H1 (cell line): ENCODE measurements around the gene CYP26C1. TPM values are rescaled to one million over a fixed set of nuclear protein-coding genes. Genes with fewer than 3 reads are reported as not detected.

ENCODE experiments used
- CTCF ChIA-PET: fragments of 300-600 bp; sonication (Branson Sonifier 250); formaldehyde crosslinking; loops from one replicate; lab custom pipeline; 2021; ENCODE audit not compliant: partially characterized antibody; lab: Charles Lee
- POLR2A ChIA-PET: fragments of 300-600 bp; sonication (Branson Sonifier 250); formaldehyde crosslinking; loops from one replicate; lab custom pipeline; 2021; ENCODE audit warnings: inconsistent platforms; ENCODE audit not compliant: partially characterized antibody; lab: Charles Lee
- DNase-seq, 2 experiments: peaks; one replicate each; pipeline versions ENCODE4 v3.0.0 to v3.0.0-alpha.2; 2010 to 2022; ENCODE audit warnings: low spot score in 2 of 2, low read depth in 1 of 2, mixed read lengths in 1 of 2
- FAIRE-seq: peaks from 2 replicates; lab custom pipeline; 2011; peaks lifted over from hg19 to GRCh38; lab: Jason Lieb, UNC
- H2AFZ ChIP-seq: 2 replicates; pipeline ENCODE4 v1.8.1; 2012; ENCODE audit warnings: low read length, inconsistent platforms
- H2AK5ac ChIP-seq: 2 replicates; pipeline ENCODE4 v1.6.1; 2013; ENCODE audit warnings: low read depth, low read length
- H2BK120ac ChIP-seq: replicated peaks from 2 replicates; pipeline ENCODE3; 2013; ENCODE audit warnings: low read depth, low read length, inconsistent platforms
- H2BK12ac ChIP-seq: 2 replicates; pipeline ENCODE4 v1.6.1; 2013; ENCODE audit warnings: low read depth, low read length
- H2BK15ac ChIP-seq: 2 replicates; pipeline ENCODE4 v1.6.1; 2013; ENCODE audit warnings: low read length
- H2BK20ac ChIP-seq: 2 replicates; pipeline ENCODE4 v1.6.1; 2013; ENCODE audit warnings: low read length
- H2BK5ac ChIP-seq: 2 replicates; pipeline ENCODE4 v1.6.1; 2013; ENCODE audit warnings: low read depth, low read length
- H3K14ac ChIP-seq: 2 replicates; pipeline ENCODE4 v1.6.1; 2013; ENCODE audit warnings: inconsistent platforms; ENCODE audit not compliant: insufficient read length
- H3K18ac ChIP-seq: 2 replicates; pipeline ENCODE4 v1.6.1; 2013; ENCODE audit warnings: low read length; ENCODE audit errors: extremely low read depth
- H3K23ac ChIP-seq: 2 replicates; pipeline ENCODE4 v1.6.1; 2013; ENCODE audit warnings: inconsistent platforms; ENCODE audit not compliant: insufficient read length
- H3K23me2 ChIP-seq: 2 replicates; pipeline ENCODE4 v1.6.1; 2013; ENCODE audit warnings: low read depth, low read length
- H3K27ac ChIP-seq: 2 replicates; pipeline ENCODE4 v1.6.1; 2011; ENCODE audit warnings: low read depth, low read length, inconsistent platforms
- H3K27me3 ChIP-seq, 4 experiments: replicated peaks in 1 of 4; 1 replicate in 1 of 4; 2 replicates in 3 of 4; pipeline versions ENCODE4 v1.6.1 to v1.8.1; 2011 to 2013; ENCODE audit warnings: low read length in 3 of 4, mild to moderate bottlenecking in 3 of 4, inconsistent platforms in 2 of 4, mixed read lengths in 2 of 4, moderate library complexity in 1 of 4; ENCODE audit not compliant: control insufficient read depth in 3 of 4, insufficient read depth in 3 of 4; ENCODE audit errors: extremely low read depth in 1 of 4
- H3K36me3 ChIP-seq, 4 experiments: 2 replicates each; pipeline versions ENCODE4 v1.6.1 to v1.8.1; 2011 to 2013; ENCODE audit warnings: mild to moderate bottlenecking in 4 of 4, low read length in 3 of 4, moderate library complexity in 2 of 4, control low read depth in 1 of 4, inconsistent platforms in 1 of 4; ENCODE audit not compliant: insufficient read depth in 4 of 4, control insufficient read depth in 2 of 4
- H3K4ac ChIP-seq: replicated peaks from 2 replicates; pipeline ENCODE3; 2013; ENCODE audit warnings: low read length, low read depth, mixed read lengths, inconsistent platforms; ENCODE audit not compliant: insufficient read length
- H3K4me1 ChIP-seq, 4 experiments: replicated peaks in 1 of 4; 1 replicate in 1 of 4; 2 replicates in 3 of 4; pipeline versions ENCODE4 v1.6.1 to v1.8.1; 2011 to 2013; ENCODE audit warnings: low read length in 3 of 4, inconsistent platforms in 2 of 4, mixed read lengths in 1 of 4; ENCODE audit not compliant: insufficient read depth in 4 of 4, control insufficient read depth in 3 of 4
- H3K4me2 ChIP-seq, 2 experiments: 2 replicates each; pipeline versions ENCODE4 v1.6.1 to v1.8.1; 2011 to 2013; ENCODE audit warnings: low read depth in 2 of 2, low read length in 2 of 2, control low read depth in 1 of 2, inconsistent platforms in 1 of 2, mild to moderate bottlenecking in 1 of 2; ENCODE audit not compliant: insufficient read depth in 1 of 2
- H3K4me3 ChIP-seq, 4 experiments: fragments of 200-600, 300-600 bp in 1 of 4; sonication (generic), shearing (Covaris generic), sonication (Bioruptor Twin) in 1 of 4; 2 replicates each; pipeline versions ENCODE4 v1.5.1 to v1.8.1; 2011 to 2016; ENCODE audit warnings: low read length in 4 of 4, low read depth in 3 of 4, control low read depth in 2 of 4, inconsistent platforms in 2 of 4, mild to moderate bottlenecking in 2 of 4, mixed read lengths in 1 of 4, moderate library complexity in 1 of 4; ENCODE audit not compliant: insufficient read depth in 2 of 4; ENCODE audit errors: extremely low read depth in 1 of 4
- H3K56ac ChIP-seq: replicated peaks from 2 replicates; pipeline ENCODE3; 2013; ENCODE audit warnings: low read depth, mild to moderate bottlenecking, mixed read lengths, low read length, inconsistent platforms; ENCODE audit not compliant: insufficient read length
- H3K79me1 ChIP-seq: 2 replicates; pipeline ENCODE4 v1.6.1; 2013; ENCODE audit warnings: low read depth, low read length, control low read depth
- H3K79me2 ChIP-seq, 2 experiments: 2 replicates each; pipeline versions ENCODE4 v1.6.1 to v1.8.1; 2012 to 2013; ENCODE audit warnings: low read length in 2 of 2, mild to moderate bottlenecking in 2 of 2, inconsistent platforms in 1 of 2; ENCODE audit not compliant: insufficient read depth in 2 of 2, control insufficient read depth in 1 of 2
- H3K9ac ChIP-seq, 4 experiments: replicated peaks in 1 of 4; 1 replicate in 1 of 4; 2 replicates in 3 of 4; pipeline versions ENCODE4 v1.6.1 to v1.8.1; 2011 to 2013; ENCODE audit warnings: low read depth in 3 of 4, low read length in 3 of 4, control low read depth in 2 of 4, mild to moderate bottlenecking in 2 of 4, moderate library complexity in 2 of 4, inconsistent platforms in 1 of 4; ENCODE audit errors: extremely low read depth in 1 of 4
- H3K9me3 ChIP-seq, 2 experiments: 2 replicates each; pipeline versions ENCODE4 v1.6.1 to v1.8.1; 2012 to 2013; ENCODE audit warnings: mild to moderate bottlenecking in 2 of 2, moderate library complexity in 2 of 2, control low read depth in 1 of 2, inconsistent platforms in 1 of 2, low read depth in 1 of 2, low read length in 1 of 2, mixed read lengths in 1 of 2; ENCODE audit not compliant: insufficient read depth in 2 of 2
- H4K20me1 ChIP-seq, 2 experiments: replicated peaks in 1 of 2; 2 replicates each; pipeline versions ENCODE3 to v1.8.1; 2011 to 2013; ENCODE audit warnings: inconsistent platforms in 2 of 2, low read length in 2 of 2, mild to moderate bottlenecking in 1 of 2; ENCODE audit not compliant: insufficient read depth in 2 of 2, control insufficient read depth in 1 of 2
- H4K5ac ChIP-seq: 2 replicates; pipeline ENCODE4 v1.6.1; 2013; ENCODE audit warnings: low read length, low read depth, mixed read lengths, inconsistent platforms; ENCODE audit not compliant: insufficient read length
- H4K8ac ChIP-seq: 2 replicates; pipeline ENCODE4 v1.8.0; 2013; ENCODE audit warnings: mild to moderate bottlenecking, moderate library complexity, low read length, inconsistent platforms; ENCODE audit not compliant: insufficient read depth; ENCODE audit errors: extremely low read depth
- H4K91ac ChIP-seq: replicated peaks from 2 replicates; pipeline ENCODE3; 2013; ENCODE audit warnings: low read length, mixed read lengths, inconsistent platforms; ENCODE audit not compliant: insufficient read length
- BCL11A ChIP-seq, 2 experiments: IDR thresholded peaks; one replicate each; pipeline ENCODE4 v1.6.1; 2011; ENCODE audit warnings: low read depth in 2 of 2, low read length in 2 of 2, mild to moderate bottlenecking in 2 of 2
- CBX5 ChIP-seq: fragments of 300-800, 300-1000 bp; sonication (generic); IDR thresholded peaks from 2 replicates; pipeline ENCODE4 v1.7.1; 2016; ENCODE audit warnings: antibody characterized with exemption, low read length, low read depth
- CREB1 ChIP-seq: IDR thresholded peaks from 2 replicates; pipeline ENCODE4 v1.6.1; 2012; ENCODE audit warnings: inconsistent platforms
- E2F6 ChIP-seq: IDR thresholded peaks from 2 replicates; pipeline ENCODE4 v1.6.1; 2012; ENCODE audit warnings: inconsistent platforms
- EGR1 ChIP-seq: IDR thresholded peaks from 2 replicates; pipeline ENCODE4 v1.6.1; 2011; ENCODE audit warnings: low read depth, low read length, borderline replicate concordance
- EP300 ChIP-seq, 2 experiments: IDR thresholded peaks; 1 replicate in 1 of 2; 2 replicates in 1 of 2; pipeline ENCODE4 v1.6.1; 2011 to 2012; ENCODE audit warnings: low read depth in 2 of 2, low read length in 2 of 2, mild to moderate bottlenecking in 2 of 2, borderline replicate concordance in 1 of 2, inconsistent platforms in 1 of 2, moderate library complexity in 1 of 2
- JUN ChIP-seq: IDR thresholded peaks from 2 replicates; pipeline ENCODE4 v1.6.1; 2011; ENCODE audit warnings: low read depth, mild to moderate bottlenecking, improper control_type of control experiment, low read length
- KDM1A ChIP-seq: fragments of 200-600, 300-600 bp; sonication (generic); IDR thresholded peaks from 2 replicates; pipeline ENCODE4 v1.7.1; 2016; ENCODE audit warnings: mild to moderate bottlenecking, low read length, borderline replicate concordance
- SAP30 ChIP-seq: fragments of 300-600 bp; sonication (generic); IDR thresholded peaks from 2 replicates; pipeline ENCODE4 v1.7.1; 2012; ENCODE audit warnings: low read length, moderate library complexity, mild to moderate bottlenecking, inconsistent platforms; ENCODE audit not compliant: insufficient read depth, insufficient replicate concordance
- SIX5 ChIP-seq: IDR thresholded peaks from 2 replicates; pipeline ENCODE4 v1.6.1; 2011; ENCODE audit warnings: mild to moderate bottlenecking, low read depth, low read length
- TEAD4 ChIP-seq: IDR thresholded peaks from 2 replicates; pipeline ENCODE4 v1.6.1; 2012; ENCODE audit warnings: low read depth, low read length, inconsistent platforms, mixed read lengths
- WGBS, 2 experiments: shearing (Covaris generic) in 1 of 2; methylation state at CpG; one replicate each; pipeline versions ENCODE4 v1.1.6 to v1.1.7; 2013 to 2015; ENCODE audit warnings: low lambda C conversion rate in 2 of 2, mixed read lengths in 2 of 2, inconsistent platforms in 1 of 2, low coverage in 1 of 2, missing lambda C conversion rate in 1 of 2; ENCODE audit not compliant: insufficient replicate concordance in 2 of 2, insufficient coverage in 1 of 2, insufficient read length in 1 of 2; ENCODE audit errors: extremely low coverage in 1 of 2, missing lambda C conversion rate in 1 of 2; 5-methylcytosine and 5-hydroxymethylcytosine counted together
- polyA plus RNA-seq, 7 experiments: library from polyadenylated mRNA; depleted of rRNA in 3 of 7; stranded (reverse) in 5 of 7; unstranded in 2 of 7; fragments of >200 nt in 5 of 7; fragments of 200-250 nt in 2 of 7; gene quantifications; 1 replicate in 5 of 7; 2 replicates in 1 of 7; 4 replicates in 1 of 7; pipeline versions ENCODE4 v1.2.1 to v1.2.3, GENCODE V29; 2011 to 2013; ENCODE audit warnings: missing spikeins in 2 of 7, mixed read lengths in 2 of 7
- total RNA-seq: library from RNA; stranded (reverse); fragmentation: NEBNext Ultra II Directional; extraction: Animal tissue kit (Norgen Biotek cat#: 25700); gene quantifications from 2 replicates; pipeline ENCODE4 v1.2.1, GENCODE V29; 2021

The CYP26C1 gene
- total and polyA plus RNA-seq, 2 of the 8 experiments (the other 6 are each of a cell fraction or from before 2014, with no cell fraction given): 0.12 to 0.28 TPM

GRCh38 chr10:93073539-93074146 is 13.0 kb downstream of the CYP26C1 start, which contains the start of gene CYP26A1:
TSS of gene CYP26A1 (plus strand) at chr10:93073893. CDS start at chr10:93073935, 42 bp downstream.
- no peaks in the 10 kb centered on the region for H3K9me3 ChIP-seq
- H3K56ac ChIP-seq: no peak within 1 kb of the TSS
- H3K9ac ChIP-seq: peak within 1 kb of the TSS in 3 of 4 experiments; percentile 38 to 48 (median 45); a peak in 4 of 7 replicates
- no peak within 1 kb of the TSS for H4K91ac ChIP-seq
- peaks cover 19% of the 10 kb centered on the region for H3K23me2 ChIP-seq
- H2BK12ac ChIP-seq: peak within 1 kb of the TSS; percentile 68; the same call in 1 of the 2 replicates
- H3K27ac ChIP-seq: no peak within 1 kb of the TSS
- H3K4ac ChIP-seq: peak within 1 kb of the TSS; percentile 44
- peak within 1 kb of the TSS; percentile 66 to 83 (median 69) for H3K4me3 ChIP-seq
- DNase-seq (peak in 1 of 2 experiments; percentile 81), FAIRE-seq (no peak)
- no peaks in the 10 kb centered on the region; a peak in 1 of 4 replicates for H3K79me2 ChIP-seq
- H4K20me1 ChIP-seq: peaks cover 0 to 11% of the 10 kb centered on the region in 2 experiments
- H2BK5ac ChIP-seq: peak within 1 kb of the TSS; percentile 52; the same call in 1 of the 2 replicates
- H3K4me2 ChIP-seq: peak within 1 kb of the TSS; percentile 95 to 99
- H3K36me3 ChIP-seq: peaks cover 0 to 38% (median 1%) of the 10 kb centered on the region in 4 experiments; a peak in 4 of 8 replicates
- POLR2A ChIA-PET: interaction anchor here (5.3 kb wide), 1 partner anchor 10 kb away, joined by 26 read pairs; no protein-coding TSS in a partner anchor
- H3K18ac ChIP-seq: peak within 1 kb of the TSS; percentile 96
- H3K27me3 ChIP-seq: peaks cover 72 to 84% (median 83%) of the 10 kb centered on the region in 4 experiments
- peak within 1 kb of the TSS; percentile 72; the same call in 1 of the 2 replicates for H2BK20ac ChIP-seq
- peak within 1 kb of the TSS; percentile 81; the same call in 1 of the 2 replicates for H2BK15ac ChIP-seq
- H3K23ac ChIP-seq: no peak within 1 kb of the TSS
- no peak within 1 kb of the TSS for H2AK5ac ChIP-seq
- peak within 1 kb of the TSS; percentile 35; the same call in 1 of the 2 replicates for H2AFZ ChIP-seq
- H4K8ac ChIP-seq: peak within 1 kb of the TSS; percentile 83
- H3K14ac ChIP-seq: no peak within 1 kb of the TSS
- H4K5ac ChIP-seq: no peak within 1 kb of the TSS
- peaks cover 4 to 34% (median 29%) of the 10 kb centered on the region in 4 experiments for H3K4me1 ChIP-seq
- CTCF ChIA-PET: interaction anchor here (0.6 to 18.5 kb wide), 10 partner anchors 11 to 302 kb away, joined by 3 to 363 read pairs (median 4); partner anchors contain the start of gene CYP26C1
- no peaks in the 10 kb centered on the region for H3K79me1 ChIP-seq
- H2BK120ac ChIP-seq: peak within 1 kb of the TSS; percentile 37
- 1% methylated on average over 38 of the region's 52 CpGs; no CpG with 5 or more reads in 1 of the 2 experiments for WGBS, 2 experiments
- TF ChIP-seq CREB1 (no peak), EGR1 (0 out of 2 replicates have a peak, but pooled peaks have one; percentile 7), JUN (no peak), TEAD4 (peak; percentile 77), CBX5 (no peak), EP300 (IDR thresholded peaks at IDR 0.05; ENCODE audit: borderline replicate concordance in 1 of 2, low read depth in 2 of 2, low read length in 2 of 2) (no peak), SAP30 (no peak), BCL11A (IDR thresholded peaks at IDR 0.05; ENCODE audit: low read depth in 2 of 2, low read length in 2 of 2) (no peak), E2F6 (no peak), KDM1A (no peak), SIX5 (no peak)
